Kidney tubule cell (primary cell): ENCODE data around the gene UBA7.
"Not testable (repeated sequence)": the region's sequence is repeated elsewhere in the genome, so short reads cannot be mapped to it uniquely, and the experiment has no call there.

Experiments used
- DNase-seq: peaks from one replicate; pipeline ENCODE4 v3.0.0-alpha.2; 2018; ENCODE audit warnings: low spot score

The UBA7 gene, protein sequence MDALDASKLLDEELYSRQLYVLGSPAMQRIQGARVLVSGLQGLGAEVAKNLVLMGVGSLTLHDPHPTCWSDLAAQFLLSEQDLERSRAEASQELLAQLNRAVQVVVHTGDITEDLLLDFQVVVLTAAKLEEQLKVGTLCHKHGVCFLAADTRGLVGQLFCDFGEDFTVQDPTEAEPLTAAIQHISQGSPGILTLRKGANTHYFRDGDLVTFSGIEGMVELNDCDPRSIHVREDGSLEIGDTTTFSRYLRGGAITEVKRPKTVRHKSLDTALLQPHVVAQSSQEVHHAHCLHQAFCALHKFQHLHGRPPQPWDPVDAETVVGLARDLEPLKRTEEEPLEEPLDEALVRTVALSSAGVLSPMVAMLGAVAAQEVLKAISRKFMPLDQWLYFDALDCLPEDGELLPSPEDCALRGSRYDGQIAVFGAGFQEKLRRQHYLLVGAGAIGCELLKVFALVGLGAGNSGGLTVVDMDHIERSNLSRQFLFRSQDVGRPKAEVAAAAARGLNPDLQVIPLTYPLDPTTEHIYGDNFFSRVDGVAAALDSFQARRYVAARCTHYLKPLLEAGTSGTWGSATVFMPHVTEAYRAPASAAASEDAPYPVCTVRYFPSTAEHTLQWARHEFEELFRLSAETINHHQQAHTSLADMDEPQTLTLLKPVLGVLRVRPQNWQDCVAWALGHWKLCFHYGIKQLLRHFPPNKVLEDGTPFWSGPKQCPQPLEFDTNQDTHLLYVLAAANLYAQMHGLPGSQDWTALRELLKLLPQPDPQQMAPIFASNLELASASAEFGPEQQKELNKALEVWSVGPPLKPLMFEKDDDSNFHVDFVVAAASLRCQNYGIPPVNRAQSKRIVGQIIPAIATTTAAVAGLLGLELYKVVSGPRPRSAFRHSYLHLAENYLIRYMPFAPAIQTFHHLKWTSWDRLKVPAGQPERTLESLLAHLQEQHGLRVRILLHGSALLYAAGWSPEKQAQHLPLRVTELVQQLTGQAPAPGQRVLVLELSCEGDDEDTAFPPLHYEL

GRCh38 chr3:49813497-49814174 lies at the start of gene UBA7:
Gene UBA7 (minus strand): TSS chr3:49813953. CDS start chr3:49813787, 166 bp downstream.
- peak; percentile 79 for DNase-seq

DNA sequence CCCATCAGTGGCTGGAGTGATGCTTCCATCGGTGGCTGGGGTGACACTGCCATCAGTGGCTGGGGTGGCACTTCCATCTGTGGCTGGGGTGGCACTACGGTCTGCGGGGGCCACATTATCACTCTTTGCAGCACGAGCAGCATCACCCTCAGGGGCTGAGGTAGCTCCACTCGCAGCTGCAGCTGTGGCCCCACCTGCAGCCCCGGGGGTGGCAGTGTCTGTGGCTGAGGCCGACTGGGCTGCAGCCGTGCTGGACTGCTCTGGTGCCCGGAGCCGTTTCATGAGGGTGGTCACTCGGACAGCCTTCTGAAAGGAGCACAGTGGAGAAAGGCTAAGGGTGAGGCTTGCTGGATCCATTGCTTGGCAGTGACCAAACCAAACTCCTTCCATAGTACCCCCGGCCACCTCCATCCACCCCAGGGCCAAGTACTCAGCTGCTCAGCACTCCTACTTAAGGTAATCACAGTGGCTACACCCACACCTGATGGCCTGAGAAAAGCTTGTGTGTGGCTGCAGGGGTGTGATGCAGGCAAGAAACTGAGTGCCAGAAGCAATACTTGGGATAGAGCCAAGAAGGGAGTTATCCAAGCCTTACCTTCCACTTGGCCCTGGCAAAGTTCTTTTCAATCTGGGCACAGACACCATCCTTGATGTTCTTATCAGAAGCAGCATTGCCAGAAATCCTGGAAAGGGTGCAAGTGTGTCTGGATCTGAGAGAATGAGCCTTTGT lies 46.0 kb upstream of the UBA7 start:
- DNase-seq = no peak

DNA sequence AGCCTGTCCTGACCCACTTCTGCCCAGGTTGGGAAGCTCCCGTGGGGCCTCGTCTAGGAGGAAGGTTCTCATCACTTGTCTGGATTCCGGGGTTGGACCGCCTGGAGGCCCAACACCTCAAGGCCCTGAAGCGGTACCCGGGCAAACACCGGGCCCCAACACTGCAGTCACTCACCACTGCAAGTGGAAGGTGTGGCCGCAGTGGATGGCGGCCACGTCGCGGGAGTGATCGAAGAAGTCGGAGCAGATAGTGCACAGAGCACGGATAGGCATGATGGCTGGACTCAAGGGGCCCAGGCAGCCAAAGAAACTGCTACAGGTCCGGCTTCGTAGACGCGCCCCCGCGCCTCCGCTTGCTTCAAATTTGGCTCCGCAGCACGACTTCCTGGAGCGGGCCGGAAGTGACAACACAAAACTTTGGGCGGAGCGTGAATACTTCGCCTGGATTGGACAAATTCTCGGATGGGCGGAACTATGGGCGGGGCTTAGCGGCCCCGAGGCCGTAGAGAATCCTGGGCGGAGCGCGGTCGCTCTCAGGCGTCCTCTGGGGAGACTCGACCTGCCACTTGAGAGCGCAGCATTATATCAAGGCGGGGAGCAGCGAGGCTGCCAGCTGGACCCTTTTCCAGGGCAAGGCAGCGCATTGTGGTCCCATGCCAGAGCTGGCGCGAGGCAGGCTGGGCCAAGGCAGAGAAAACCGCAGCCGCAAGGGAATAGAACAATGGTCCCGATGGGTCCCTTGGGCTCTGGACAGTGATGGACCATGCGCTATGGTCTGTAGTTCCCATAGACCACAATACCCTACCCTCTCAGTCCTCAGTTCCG lies 42.6 kb upstream of the UBA7 start, which contains the start of gene TRAIP:
TSS of gene TRAIP (minus strand) at position 384 of the 825 bp plus-strand sequence. CDS start at position 273, 111 bp downstream.
- DNase-seq = peak; percentile 92

DNA sequence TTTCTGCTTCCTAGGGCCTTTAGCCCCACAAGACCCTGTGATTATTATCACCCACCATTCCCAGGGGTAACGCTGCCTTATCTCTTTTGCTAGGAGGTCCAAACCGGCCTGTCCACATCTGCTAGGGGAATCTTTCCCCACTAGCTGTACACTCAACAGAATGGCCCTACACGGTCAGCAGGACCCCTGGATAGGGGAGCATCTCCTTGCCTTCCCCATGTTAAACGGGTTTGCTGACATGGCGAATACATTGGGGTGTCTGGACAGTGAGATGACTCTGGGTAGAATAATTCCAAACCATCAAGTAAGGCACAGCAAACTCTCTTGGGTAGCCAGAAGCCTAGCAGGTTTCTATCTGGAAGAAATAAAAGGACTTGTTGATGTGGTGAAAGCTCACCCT lies 41.9 kb upstream of the UBA7 start:
- DNase-seq = no peak

DNA sequence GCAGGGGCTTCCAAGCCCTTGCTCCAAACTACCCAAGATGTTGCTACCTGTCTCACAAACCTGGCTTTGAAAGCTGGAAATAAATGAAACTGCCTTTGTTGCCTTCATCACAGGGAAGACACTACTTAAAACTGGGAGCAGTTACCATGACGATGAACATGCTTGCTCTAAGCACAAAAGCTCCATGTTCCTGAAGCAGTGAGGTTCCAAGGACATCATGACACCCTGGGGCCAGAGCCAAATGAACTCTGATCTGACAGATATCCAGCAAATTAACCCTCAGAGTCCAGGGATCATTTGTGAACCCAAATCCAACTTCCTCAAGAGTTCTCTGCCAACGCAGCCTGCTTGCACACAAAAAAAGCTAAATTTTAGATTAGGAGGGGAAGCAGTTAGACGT lies 31.9 kb upstream of the UBA7 start:
- DNase-seq = no peak

GRCh38 chr3:49844464-49845183 lies 30.9 kb upstream of the UBA7 start:
- peak; percentile 13 for DNase-seq

GRCh38 chr3:49842843-49843517 lies 29.2 kb upstream of the UBA7 start:
- DNase-seq = no peak

- no peak for DNase-seq
Measured at GRCh38 chr3:49841806-49842205, 28.1 kb upstream of the UBA7 start.

- peak; percentile 10 for DNase-seq
Measured at GRCh38 chr3:49841126-49841696, 27.5 kb upstream of the UBA7 start.

- DNase-seq = no peak
Measured at GRCh38 chr3:49840388-49840787, 26.6 kb upstream of the UBA7 start.

DNA sequence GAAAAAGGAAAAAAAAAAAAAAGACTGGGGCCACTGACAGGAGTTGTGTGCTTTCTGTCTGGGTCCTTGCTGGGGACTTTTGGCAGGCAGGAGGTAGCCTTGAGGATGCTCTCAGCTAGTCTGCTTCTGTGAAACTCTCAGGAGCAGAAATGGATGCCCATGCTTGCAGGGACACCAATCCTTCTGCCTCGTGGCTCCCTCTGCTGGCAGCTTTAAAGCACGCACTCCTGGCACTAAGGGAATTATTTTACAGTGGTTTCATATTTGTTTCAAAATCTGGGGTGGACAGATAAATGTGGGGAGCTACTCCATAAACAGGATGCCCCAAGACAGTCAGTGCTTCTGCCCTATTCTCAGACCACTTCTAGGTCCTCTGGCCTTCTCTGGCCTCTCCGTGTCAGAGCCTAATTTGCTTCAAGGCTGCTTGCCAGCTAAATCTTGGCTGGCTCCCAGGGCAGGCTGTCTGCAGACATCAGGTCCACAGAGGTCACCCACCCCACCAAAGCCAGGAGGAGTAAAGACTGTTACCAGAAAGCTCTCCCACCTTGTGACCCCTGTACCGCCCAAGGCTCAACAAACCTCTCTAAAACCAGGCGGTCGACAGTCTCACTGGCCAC lies 25.5 kb upstream of the UBA7 start:
- peak; percentile 70 for DNase-seq

DNA sequence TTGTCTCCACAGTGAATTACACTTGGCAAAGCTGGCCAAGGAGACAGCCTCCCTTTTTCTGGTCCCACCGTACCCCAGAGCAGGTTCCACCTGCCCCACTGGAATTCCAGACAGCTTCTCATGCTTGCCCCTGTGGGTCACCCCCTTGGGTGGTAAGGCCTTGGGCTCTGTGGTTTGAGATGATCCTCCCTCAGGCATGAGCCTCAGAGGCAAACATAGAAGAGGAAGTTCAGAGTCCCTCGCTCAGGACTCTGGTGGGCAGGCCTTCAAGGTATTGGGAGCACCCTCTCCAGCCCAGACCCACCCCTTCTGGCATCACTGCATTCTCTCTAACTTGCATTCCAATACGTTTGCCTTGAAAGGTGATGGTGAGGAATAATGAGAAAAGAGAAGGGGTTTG lies 17.6 kb upstream of the UBA7 start:
- no peak for DNase-seq

DNA sequence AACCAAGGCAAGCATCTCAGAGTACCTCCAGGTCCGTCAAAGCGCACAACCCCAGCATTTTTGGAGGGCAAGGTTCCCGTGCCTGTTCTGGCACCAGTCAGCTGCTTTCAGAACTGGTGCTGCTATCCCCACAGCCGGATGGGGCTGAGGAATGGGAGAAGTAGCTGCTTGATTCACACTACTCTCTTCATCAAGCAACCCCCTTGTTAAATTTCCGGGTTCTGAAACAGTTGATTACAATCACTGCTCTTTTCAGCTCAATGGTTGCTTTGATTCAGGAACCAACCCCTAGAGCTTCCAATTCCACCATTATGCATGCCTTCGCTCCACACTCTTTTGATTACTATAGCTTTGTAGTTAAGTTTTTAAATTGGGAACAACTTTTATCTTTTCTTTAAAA lies 12.3 kb upstream of the UBA7 start:
- DNase-seq = no peak

DNA sequence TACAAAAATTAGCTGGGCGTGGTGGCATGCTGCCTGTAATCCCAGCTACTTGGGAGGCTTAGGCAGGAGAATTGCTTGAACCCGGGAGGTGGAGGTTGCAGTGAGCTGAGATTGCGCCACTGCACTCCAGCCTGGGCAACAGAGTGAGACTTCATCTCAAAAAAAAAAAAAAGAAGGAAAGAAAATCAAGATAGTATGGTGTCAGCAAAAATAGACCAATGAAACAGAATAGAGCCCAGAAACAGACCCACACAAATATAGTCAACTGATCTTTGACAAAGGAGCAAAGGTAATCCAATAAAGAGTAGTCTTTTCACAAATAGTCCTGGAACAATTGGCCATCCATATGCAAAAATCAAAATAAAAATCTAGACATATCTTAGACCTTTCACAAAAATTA lies 9.4 kb upstream of the UBA7 start:
- DNase-seq = not testable (repeated sequence)

DNA sequence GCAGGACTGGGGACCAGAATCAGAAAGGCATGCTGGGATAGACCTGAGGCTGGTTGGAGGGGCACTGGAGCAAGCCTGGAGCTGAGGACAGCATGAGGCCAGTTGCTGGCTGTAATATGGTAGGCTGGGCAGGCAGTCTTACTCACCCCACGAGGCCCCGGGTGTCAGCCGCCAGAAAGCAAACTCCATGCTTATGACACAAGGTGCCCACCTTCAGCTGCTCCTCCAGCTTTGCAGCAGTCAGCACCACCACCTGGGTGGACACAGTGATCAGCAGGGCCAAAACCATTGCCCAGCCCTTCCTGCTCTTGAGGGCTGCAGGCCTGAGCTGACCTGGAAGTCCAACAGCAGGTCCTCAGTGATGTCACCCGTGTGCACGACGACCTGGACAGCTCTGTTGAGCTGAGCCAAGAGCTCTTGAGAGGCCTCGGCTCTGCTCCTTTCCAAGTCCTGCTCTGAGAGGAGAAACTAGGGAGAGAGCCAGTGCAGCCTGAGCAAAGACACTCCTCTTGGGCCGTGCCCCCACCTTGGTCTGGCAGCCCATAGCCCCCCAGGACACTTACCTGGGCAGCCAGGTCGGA lies 747 bp downstream of the UBA7 start:
- no peak for DNase-seq

- no peak for DNase-seq
Measured at GRCh38 chr3:49807431-49808114, 6.2 kb downstream of the UBA7 start.

DNA sequence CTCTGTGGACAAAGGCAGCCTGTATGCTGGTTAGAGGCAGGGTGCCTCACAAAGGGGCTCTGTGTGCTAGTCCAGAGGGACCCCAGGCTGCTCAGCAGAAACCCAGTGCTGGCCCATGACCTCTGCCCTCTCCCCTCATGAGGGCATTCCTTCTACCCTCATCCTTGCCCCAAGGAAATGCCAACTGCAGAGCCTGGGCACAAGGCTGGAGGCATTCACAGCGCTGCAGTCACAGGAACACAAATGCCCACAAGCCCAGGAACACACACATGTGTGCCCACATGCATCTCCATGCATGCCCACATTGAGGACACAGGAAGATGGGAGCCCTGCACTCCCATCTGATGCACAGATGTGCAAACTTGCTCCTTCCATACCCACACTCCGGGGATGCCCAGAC lies 6.9 kb downstream of the UBA7 start:
- no peak for DNase-seq
